Astrocyte (in vitro differentiated cells and primary cell): Measurements from ENCODE around the gene ATP2B2. TPM values are rescaled to one million over a fixed set of nuclear protein-coding genes. Genes with fewer than 3 reads are reported as not detected.
A peak's percentile ranks its signal among the peaks of the same experiment; 100 is the strongest.

Experiments used
- DNase-seq: peaks from one replicate; pipeline ENCODE4 v3.0.0-alpha.2; 2010; ENCODE audit warnings: low read depth
- FAIRE-seq: peaks from 2 replicates; lab custom pipeline; 2011; peaks lifted over from hg19 to GRCh38; lab: Jason Lieb, UNC
- H2AFZ ChIP-seq: 2 replicates; pipeline ENCODE4 v1.6.0; 2012; ENCODE audit warnings: low read depth, low read length, inconsistent platforms
- H3K27ac ChIP-seq: 2 replicates; pipeline ENCODE4 v1.5.1; 2011; ENCODE audit warnings: low read depth, low read length, inconsistent platforms
- H3K27me3 ChIP-seq: 2 replicates; pipeline ENCODE4 v1.6.0; 2011; ENCODE audit warnings: low read length, inconsistent platforms; ENCODE audit not compliant: insufficient read depth
- H3K36me3 ChIP-seq: 2 replicates; pipeline ENCODE4 v1.5.1; 2011; ENCODE audit warnings: low read length, inconsistent platforms; ENCODE audit not compliant: insufficient read depth
- H3K4me1 ChIP-seq: 2 replicates; pipeline ENCODE4 v1.5.1; 2011; ENCODE audit warnings: low read length, inconsistent platforms; ENCODE audit not compliant: insufficient read depth
- H3K4me2 ChIP-seq: 2 replicates; pipeline ENCODE4 v1.6.0; 2012; ENCODE audit warnings: low read length, inconsistent platforms
- H3K4me3 ChIP-seq: 2 replicates; pipeline ENCODE4 v1.5.1; 2011; ENCODE audit warnings: low read depth, mild to moderate bottlenecking, low read length, inconsistent platforms; ENCODE audit not compliant: insufficient read depth
- H3K79me2 ChIP-seq: 2 replicates; pipeline ENCODE4 v1.6.0; 2012; ENCODE audit warnings: mild to moderate bottlenecking, low read length, inconsistent platforms; ENCODE audit not compliant: insufficient read depth
- H3K9ac ChIP-seq: 2 replicates; pipeline ENCODE4 v1.6.0; 2012; ENCODE audit warnings: mild to moderate bottlenecking, low read length, inconsistent platforms
- H3K9me3 ChIP-seq: 2 replicates; pipeline ENCODE4 v1.5.1; 2012; ENCODE audit warnings: low read depth, mild to moderate bottlenecking, low read length, inconsistent platforms; ENCODE audit not compliant: insufficient read depth
- H4K20me1 ChIP-seq: 2 replicates; pipeline ENCODE4 v1.6.0; 2012; ENCODE audit warnings: low read length, inconsistent platforms; ENCODE audit not compliant: insufficient read depth
- H3K27ac Mint-ChIP-seq: one replicate; pipeline ENCODE4 v1.8.0; 2021; ENCODE audit warnings: mild to moderate bottlenecking, mixed read lengths; ENCODE audit not compliant: unreplicated experiment
- H3K27me3 Mint-ChIP-seq: one replicate; pipeline ENCODE4 v1.8.0; 2021; ENCODE audit warnings: low read depth, mixed read lengths; ENCODE audit not compliant: unreplicated experiment
- H3K36me3 Mint-ChIP-seq: one replicate; pipeline ENCODE4 v1.8.0; 2021; ENCODE audit warnings: low read depth, mixed read lengths; ENCODE audit not compliant: unreplicated experiment
- H3K4me1 Mint-ChIP-seq: one replicate; pipeline ENCODE4 v1.8.0; 2021; ENCODE audit warnings: low read depth, mixed read lengths; ENCODE audit not compliant: unreplicated experiment
- H3K4me3 Mint-ChIP-seq: one replicate; pipeline ENCODE4 v1.8.0; 2021; ENCODE audit warnings: mild to moderate bottlenecking, moderate library complexity, mixed read lengths; ENCODE audit not compliant: unreplicated experiment
- H3K9me3 Mint-ChIP-seq: one replicate; pipeline ENCODE4 v1.8.0; 2021; ENCODE audit warnings: mild to moderate bottlenecking, mixed read lengths; ENCODE audit not compliant: unreplicated experiment
- CTCF ChIP-seq: IDR thresholded peaks from 2 replicates; pipeline ENCODE4 v1.5.1; 2011; ENCODE audit warnings: low read depth, mild to moderate bottlenecking, inconsistent platforms, low read length, moderate library complexity; ENCODE audit not compliant: insufficient read depth
- EZH2 ChIP-seq: IDR thresholded peaks from 2 replicates; pipeline ENCODE4 v1.6.1; 2012; ENCODE audit warnings: mild to moderate bottlenecking, low read length, inconsistent platforms; ENCODE audit not compliant: insufficient read depth
- total RNA-seq: library from RNA; stranded (reverse); gene quantifications from 2 replicates; pipeline ENCODE4 v1.2.1, GENCODE V29; 2021

ATP2B2 gene
- total RNA-seq, 1 donor from 2014 or later, result 0.05 TPM

GRCh38 chr3:10516544-10517452 lies 11.4 kb upstream of the ATP2B2 start:
- FAIRE-seq (no peak), DNase-seq (peak; percentile 36)
- H4K20me1 ChIP-seq, result no peaks in the 10 kb centered on the region
- no peaks in the 10 kb centered on the region for H3K27me3 ChIP-seq
- no peaks in the 10 kb centered on the region for H3K9me3 ChIP-seq
- no peaks in the 10 kb centered on the region for H3K36me3 Mint-ChIP-seq
- peaks cover 39% of the 10 kb centered on the region for H3K4me1 ChIP-seq
- H3K9ac ChIP-seq, result no peak overlapping the region
- no peaks in the 10 kb centered on the region for H3K36me3 ChIP-seq
- peaks cover 18% of the 10 kb centered on the region for H3K27me3 Mint-ChIP-seq
- TF ChIP-seq CTCF (no peak), EZH2 (no peak)
- no peak overlapping the region for H3K4me3 Mint-ChIP-seq
- H3K79me2 ChIP-seq, result no peaks in the 10 kb centered on the region
- H3K27ac ChIP-seq, result no peak overlapping the region
- no peak overlapping the region for H2AFZ ChIP-seq
- H3K27ac Mint-ChIP-seq, result no peak overlapping the region
- peaks cover 3% of the 10 kb centered on the region for H3K9me3 Mint-ChIP-seq
- H3K4me1 Mint-ChIP-seq, result peaks cover 27% of the 10 kb centered on the region
- no peak overlapping the region for H3K4me3 ChIP-seq
- H3K4me2 ChIP-seq, result no peak overlapping the region

- no peak for FAIRE-seq
- no peak overlapping the region for H2AFZ ChIP-seq
- H3K4me3 Mint-ChIP-seq, result no peak overlapping the region
- peaks cover 41% of the 10 kb centered on the region for H3K4me1 ChIP-seq
- H3K27me3 Mint-ChIP-seq, result peaks cover 11% of the 10 kb centered on the region
- H4K20me1 ChIP-seq, result no peaks in the 10 kb centered on the region
- H3K79me2 ChIP-seq, result no peaks in the 10 kb centered on the region
- no peak overlapping the region for H3K4me3 ChIP-seq
- no peak overlapping the region for H3K9ac ChIP-seq
- no peak overlapping the region for H3K27ac Mint-ChIP-seq
- no peak overlapping the region for H3K27ac ChIP-seq
- peaks cover 4% of the 10 kb centered on the region for H3K9me3 Mint-ChIP-seq
- H3K36me3 ChIP-seq, result no peaks in the 10 kb centered on the region
- no peak overlapping the region for H3K4me2 ChIP-seq
- H3K27me3 ChIP-seq, result no peaks in the 10 kb centered on the region
- H3K9me3 ChIP-seq, result no peaks in the 10 kb centered on the region
- TF ChIP-seq CTCF (no peak), EZH2 (no peak)
- no peaks in the 10 kb centered on the region for H3K36me3 Mint-ChIP-seq
- peaks cover 28% of the 10 kb centered on the region for H3K4me1 Mint-ChIP-seq
- DNase-seq, result no peak
Observed at GRCh38 chr3:10515884-10516495, 10.6 kb upstream of the ATP2B2 start.
